ENCODE data around the gene SMIM41. TPM values are rescaled to one million over a fixed set of nuclear protein-coding genes. Genes with fewer than 3 reads are reported as not detected.

Gene SMIM41
- total and polyA plus RNA-seq, 9 donors = 0.12 to 0.72 (median 0.23) TPM; not detected in 2

- no peaks in the 10 kb centered on the region for H3K36me3 ChIP-seq (ENCODE audit: control insufficient read depth, insufficient read depth, low read length)
- H3K4me1 ChIP-seq (ENCODE audit: control insufficient read depth, insufficient read depth, low read length) = peaks cover 8% of the 10 kb centered on the region
Measured at GRCh38 chr12:52137746-52138145, 58.2 kb downstream of the SMIM41 start.

GRCh38 chr12:52139147-52139546, 59.6 kb downstream of the SMIM41 start:
- no peak for DNase-seq
- Histone ChIP-seq H3K36me3 (ENCODE audit: control insufficient read depth, insufficient read depth, low read length) (no peaks in the 10 kb centered on the region), H3K27me3 (ENCODE audit: control insufficient read depth, insufficient read depth, low read length) (peaks cover 2% of the 10 kb centered on the region), H3K9me3 (replicated peaks; ENCODE audit: control insufficient read depth, low read depth, low read length) (no peaks in the 10 kb centered on the region), H3K4me1 (ENCODE audit: control insufficient read depth, insufficient read depth, low read length) (no peaks in the 10 kb centered on the region), H3K27ac (ENCODE audit: low read length) (no peak overlapping the region), H3K4me3 (ENCODE audit: low read length) (no peak overlapping the region)
- whole genome bisulfite sequencing (ENCODE audit: insufficient coverage) = 90% methylated on average over 9 of the region's 13 CpGs

More at GRCh38 chr12:52137746-52138145, 58.2 kb downstream of the SMIM41 start:
- 71% methylated on average over 3 of the region's 5 CpGs for WGBS (ENCODE audit: insufficient coverage)
- DNase-seq = no peak
- H3K27ac ChIP-seq (ENCODE audit: low read length) = no peak overlapping the region
- no peak overlapping the region for H3K4me3 ChIP-seq (ENCODE audit: low read length)
- H3K27me3 ChIP-seq (ENCODE audit: control insufficient read depth, insufficient read depth, low read length) = peaks cover 2% of the 10 kb centered on the region
- H3K9me3 ChIP-seq (replicated peaks; ENCODE audit: control insufficient read depth, low read depth, low read length) = no peaks in the 10 kb centered on the region

GRCh38 chr12:52139579-52140062, 60.1 kb downstream of the SMIM41 start:
- Histone ChIP-seq H3K36me3 (ENCODE audit: control insufficient read depth, insufficient read depth, low read length) (no peaks in the 10 kb centered on the region), H3K4me3 (ENCODE audit: low read length) (no peak overlapping the region), H3K27me3 (ENCODE audit: control insufficient read depth, insufficient read depth, low read length) (peaks cover 2% of the 10 kb centered on the region), H3K4me1 (ENCODE audit: control insufficient read depth, insufficient read depth, low read length) (no peaks in the 10 kb centered on the region), H3K9me3 (replicated peaks; ENCODE audit: control insufficient read depth, low read depth, low read length) (no peaks in the 10 kb centered on the region), H3K27ac (ENCODE audit: low read length) (no peak overlapping the region)
- WGBS (ENCODE audit: insufficient coverage) = 25% methylated on average over 4 of the region's 5 CpGs
- DNase-seq = no peak

GRCh38 chr12:52141306-52141705, 61.8 kb downstream of the SMIM41 start:
- H3K4me1 ChIP-seq (ENCODE audit: control insufficient read depth, insufficient read depth, low read length) = no peaks in the 10 kb centered on the region
- H3K27ac ChIP-seq (ENCODE audit: low read length) = no peak overlapping the region
- 68% methylated on average over 2 of the region's 4 CpGs for WGBS (ENCODE audit: insufficient coverage)
- peaks cover 2% of the 10 kb centered on the region for H3K27me3 ChIP-seq (ENCODE audit: control insufficient read depth, insufficient read depth, low read length)
- no peaks in the 10 kb centered on the region for H3K9me3 ChIP-seq (replicated peaks; ENCODE audit: control insufficient read depth, low read depth, low read length)
- DNase-seq = no peak
- H3K36me3 ChIP-seq (ENCODE audit: control insufficient read depth, insufficient read depth, low read length) = no peaks in the 10 kb centered on the region
- no peak overlapping the region for H3K4me3 ChIP-seq (ENCODE audit: low read length)

GRCh38 chr12:52141875-52142274, 62.4 kb downstream of the SMIM41 start:
- Histone ChIP-seq H3K9me3 (replicated peaks; ENCODE audit: control insufficient read depth, low read depth, low read length) (no peaks in the 10 kb centered on the region), H3K36me3 (ENCODE audit: control insufficient read depth, insufficient read depth, low read length) (no peaks in the 10 kb centered on the region), H3K4me3 (ENCODE audit: low read length) (no peak overlapping the region), H3K4me1 (ENCODE audit: control insufficient read depth, insufficient read depth, low read length) (peaks cover 5% of the 10 kb centered on the region), H3K27me3 (ENCODE audit: control insufficient read depth, insufficient read depth, low read length) (peaks cover 2% of the 10 kb centered on the region), H3K27ac (ENCODE audit: low read length) (no peak overlapping the region)
- WGBS (ENCODE audit: insufficient coverage) = 89% methylated on average over 8 of the region's 8 CpGs
- DNase-seq = no peak

GRCh38 chr12:52142431-52142830, 62.9 kb downstream of the SMIM41 start:
- no peaks in the 10 kb centered on the region for H3K36me3 ChIP-seq (ENCODE audit: control insufficient read depth, insufficient read depth, low read length)
- no peak overlapping the region for H3K4me3 ChIP-seq (ENCODE audit: low read length)
- 91% methylated on average over 4 of the region's 5 CpGs for WGBS (ENCODE audit: insufficient coverage)
- peaks cover 11% of the 10 kb centered on the region for H3K4me1 ChIP-seq (ENCODE audit: control insufficient read depth, insufficient read depth, low read length)
- no peak overlapping the region for H3K27ac ChIP-seq (ENCODE audit: low read length)
- no peaks in the 10 kb centered on the region for H3K9me3 ChIP-seq (replicated peaks; ENCODE audit: control insufficient read depth, low read depth, low read length)
- H3K27me3 ChIP-seq (ENCODE audit: control insufficient read depth, insufficient read depth, low read length) = peaks cover 2% of the 10 kb centered on the region
- DNase-seq = no peak

- Histone ChIP-seq H3K27ac (ENCODE audit: low read length) (no peak overlapping the region), H3K36me3 (ENCODE audit: control insufficient read depth, insufficient read depth, low read length) (no peaks in the 10 kb centered on the region), H3K27me3 (ENCODE audit: control insufficient read depth, insufficient read depth, low read length) (no peaks in the 10 kb centered on the region), H3K4me3 (ENCODE audit: low read length) (no peak overlapping the region), H3K9me3 (replicated peaks; ENCODE audit: control insufficient read depth, low read depth, low read length) (no peaks in the 10 kb centered on the region), H3K4me1 (ENCODE audit: control insufficient read depth, insufficient read depth, low read length) (peaks cover 33% of the 10 kb centered on the region)
- WGBS (ENCODE audit: insufficient coverage) = 82% methylated on average over 9 of the region's 16 CpGs
- DNase-seq = no peak
Measured at GRCh38 chr12:52144512-52145227, 65.2 kb downstream of the SMIM41 start.

- Histone ChIP-seq H3K27ac (ENCODE audit: low read length) (no peak overlapping the region), H3K36me3 (ENCODE audit: control insufficient read depth, insufficient read depth, low read length) (no peaks in the 10 kb centered on the region), H3K4me1 (ENCODE audit: control insufficient read depth, insufficient read depth, low read length) (peaks cover 36% of the 10 kb centered on the region), H3K9me3 (replicated peaks; ENCODE audit: control insufficient read depth, low read depth, low read length) (no peaks in the 10 kb centered on the region), H3K27me3 (ENCODE audit: control insufficient read depth, insufficient read depth, low read length) (no peaks in the 10 kb centered on the region), H3K4me3 (ENCODE audit: low read length) (no peak overlapping the region)
- 80% methylated on average over 10 of the region's 18 CpGs for WGBS (ENCODE audit: insufficient coverage)
- no peak for DNase-seq
Measured at GRCh38 chr12:52145228-52146088, 66.0 kb downstream of the SMIM41 start.

GRCh38 chr12:52146089-52146821, 66.8 kb downstream of the SMIM41 start:
- no peaks in the 10 kb centered on the region for H3K9me3 ChIP-seq (replicated peaks; ENCODE audit: control insufficient read depth, low read depth, low read length)
- H3K36me3 ChIP-seq (ENCODE audit: control insufficient read depth, insufficient read depth, low read length) = no peaks in the 10 kb centered on the region
- H3K4me3 ChIP-seq (ENCODE audit: low read length) = no peak overlapping the region
- peaks cover 36% of the 10 kb centered on the region for H3K4me1 ChIP-seq (ENCODE audit: control insufficient read depth, insufficient read depth, low read length)
- no peak overlapping the region for H3K27ac ChIP-seq (ENCODE audit: low read length)
- no peak for DNase-seq
- WGBS (ENCODE audit: insufficient coverage) = 93% methylated on average over 8 of the region's 8 CpGs
- peaks cover 2% of the 10 kb centered on the region for H3K27me3 ChIP-seq (ENCODE audit: control insufficient read depth, insufficient read depth, low read length)

Measured in muscle of leg (tissue), 11 donors.